OCI-LY3 (cell line): ENCODE results near the gene SMYD2.

Source experiments
- H2AFZ ChIP-seq: fragments of 200-600, 300-600 bp; shearing (Covaris generic); 2 replicates; pipeline ENCODE4 v1.6.0; 2014; ENCODE audit warnings: antibody characterized with exemption, low read depth, low read length
- H3K27ac ChIP-seq: fragments of 200-600, 300-600 bp; sonication (generic); 2 replicates; pipeline ENCODE4 v1.5.1; 2014; ENCODE audit warnings: mild to moderate bottlenecking, low read length, moderate library complexity, mixed read lengths
- H3K27me3 ChIP-seq: fragments of 200-600, 300-600 bp; sonication (generic); 2 replicates; pipeline ENCODE4 v1.6.1; 2014; ENCODE audit warnings: low read depth, low read length, mixed read lengths
- H3K36me3 ChIP-seq: fragments of 200-600, 300-600 bp; sonication (generic); replicated peaks from 2 replicates; pipeline ENCODE3; 2014; ENCODE audit warnings: low read depth, low read length, mixed read lengths
- H3K4me1 ChIP-seq: fragments of 300-600, 200-600 bp; sonication (generic); 2 replicates; pipeline ENCODE4 v1.6.1; 2014; ENCODE audit warnings: low read length, mixed read lengths
- H3K4me2 ChIP-seq: fragments of 200-600, 300-600 bp; sonication (generic); 2 replicates; pipeline ENCODE4 v1.6.1; 2014; ENCODE audit warnings: low read length, mixed read lengths
- H3K4me3 ChIP-seq: fragments of 300-600, 200-600 bp; sonication (generic); 2 replicates; pipeline ENCODE4 v1.5.1; 2014; ENCODE audit warnings: antibody characterized with exemption, mild to moderate bottlenecking, low read length, moderate library complexity
- H3K79me2 ChIP-seq: fragments of 300-600, 200-600 bp; shearing (Covaris generic); 2 replicates; pipeline ENCODE4 v1.6.1; 2014; ENCODE audit warnings: mild to moderate bottlenecking, low read length, mixed read lengths
- H3K9ac ChIP-seq: fragments of 300-600, 200-600 bp; shearing (Covaris generic); 2 replicates; pipeline ENCODE4 v1.6.0; 2014; ENCODE audit warnings: mild to moderate bottlenecking, low read length, moderate library complexity
- H3K9me3 ChIP-seq: fragments of 200-600, 300-600 bp; shearing (Covaris generic); 2 replicates; pipeline ENCODE4 v1.6.1; 2014; ENCODE audit warnings: low read length, mixed read lengths; ENCODE audit not compliant: insufficient read depth
- H4K20me1 ChIP-seq: fragments of 200-600, 300-600 bp; sonication (generic); 2 replicates; pipeline ENCODE4 v1.6.1; 2016; ENCODE audit warnings: low read length, mixed read lengths; ENCODE audit not compliant: insufficient read depth
- CTCF ChIP-seq: fragments of 200-600, 300-600 bp; sonication (generic); IDR thresholded peaks from 2 replicates; pipeline ENCODE4 v1.5.1; 2014; ENCODE audit warnings: antibody characterized with exemption, low read length, low read depth
- EZH2phosphoT487 ChIP-seq: fragments of 200-600 bp; shearing (Covaris generic); IDR thresholded peaks from 2 replicates; pipeline ENCODE4 v1.6.1; 2018; ENCODE audit warnings: antibody characterized with exemption, mixed run types, low read depth

The SMYD2 gene

GRCh38 chr1:214377485-214377884, 96.5 kb downstream of the SMYD2 start:
- no peak overlapping the region for H3K27ac ChIP-seq
- H3K36me3 ChIP-seq: no peaks in the 10 kb centered on the region
- H3K4me1 ChIP-seq: no peaks in the 10 kb centered on the region
- H3K9me3 ChIP-seq: no peaks in the 10 kb centered on the region
- no peak overlapping the region for H3K4me3 ChIP-seq
- no peak overlapping the region for H2AFZ ChIP-seq
- H3K9ac ChIP-seq: no peak overlapping the region
- no peak overlapping the region for H3K4me2 ChIP-seq
- TF ChIP-seq CTCF: no peak
- TF ChIP-seq EZH2phosphoT487: no peak
- no peaks in the 10 kb centered on the region for H3K79me2 ChIP-seq
- H4K20me1 ChIP-seq: no peaks in the 10 kb centered on the region
- peaks cover 16% of the 10 kb centered on the region for H3K27me3 ChIP-seq

- Histone ChIP-seq H3K4me2 (no peak overlapping the region), H2AFZ (no peak overlapping the region), H3K27me3 (peaks cover 16% of the 10 kb centered on the region), H3K36me3 (no peaks in the 10 kb centered on the region), H4K20me1 (no peaks in the 10 kb centered on the region), H3K27ac (no peak overlapping the region), H3K4me3 (no peak overlapping the region), H3K4me1 (no peaks in the 10 kb centered on the region), H3K9ac (no peak overlapping the region), H3K9me3 (no peaks in the 10 kb centered on the region), H3K79me2 (no peaks in the 10 kb centered on the region)
- TF ChIP-seq EZH2phosphoT487 (no peak), CTCF (no peak)
These were observed 96.9 kb downstream of the SMYD2 start for GRCh38 chr1:214377886-214378285.

DNA sequence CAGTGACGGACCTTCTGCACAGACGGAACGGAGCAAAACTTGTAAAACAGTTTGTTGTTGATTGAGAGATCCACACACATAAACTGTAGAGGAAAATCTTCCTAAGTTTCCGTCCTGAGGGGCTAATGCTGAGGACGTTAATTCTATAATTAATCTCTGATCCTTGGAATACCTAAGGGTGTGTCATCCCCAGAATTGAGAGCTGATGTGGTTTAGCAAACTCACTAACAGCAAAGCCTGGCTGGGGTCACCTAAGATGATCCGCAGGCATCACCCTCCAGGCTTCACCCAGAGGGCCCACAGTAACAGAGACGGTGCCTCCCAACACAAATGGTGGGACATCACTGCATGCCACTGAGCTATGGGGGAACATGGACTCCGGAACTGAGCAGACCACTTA, 97.5 kb downstream of the SMYD2 start:
- Histone ChIP-seq H2AFZ (no peak overlapping the region), H3K4me2 (no peak overlapping the region), H3K27me3 (peaks cover 16% of the 10 kb centered on the region), H3K4me1 (no peaks in the 10 kb centered on the region), H3K9me3 (no peaks in the 10 kb centered on the region), H4K20me1 (no peaks in the 10 kb centered on the region), H3K36me3 (no peaks in the 10 kb centered on the region), H3K79me2 (no peaks in the 10 kb centered on the region), H3K4me3 (no peak overlapping the region), H3K9ac (no peak overlapping the region), H3K27ac (no peak overlapping the region)
- no peak for TF ChIP-seq CTCF
- no peak for TF ChIP-seq EZH2phosphoT487

GRCh38 chr1:214379236-214379970, 98.4 kb downstream of the SMYD2 start:
- Histone ChIP-seq H3K36me3 (no peaks in the 10 kb centered on the region), H3K9me3 (no peaks in the 10 kb centered on the region), H3K79me2 (no peaks in the 10 kb centered on the region), H3K9ac (no peak overlapping the region), H2AFZ (no peak overlapping the region), H3K27me3 (peaks cover 16% of the 10 kb centered on the region), H3K4me1 (no peaks in the 10 kb centered on the region), H3K27ac (no peak overlapping the region), H3K4me2 (no peak overlapping the region), H3K4me3 (no peak overlapping the region), H4K20me1 (no peaks in the 10 kb centered on the region)
- TF ChIP-seq CTCF: no peak
